HL-60 (cell line): ENCODE results near the gene ARHGAP26.

Source experiments
- CTCF ChIP-seq: IDR thresholded peaks from one replicate; pipeline ENCODE4 v1.5.1; 2011; ENCODE audit warnings: low read length, control low read depth, inconsistent platforms; ENCODE audit not compliant: insufficient read depth
- POLR2AphosphoS5 ChIP-seq: IDR thresholded peaks from 2 replicates; pipeline ENCODE4 v1.6.1; 2012; ENCODE audit warnings: low read depth
- SPI1 ChIP-seq: IDR thresholded peaks from 2 replicates; pipeline ENCODE4 v1.6.1; 2012; ENCODE audit warnings: low read depth, mild to moderate bottlenecking, borderline replicate concordance

DNA sequence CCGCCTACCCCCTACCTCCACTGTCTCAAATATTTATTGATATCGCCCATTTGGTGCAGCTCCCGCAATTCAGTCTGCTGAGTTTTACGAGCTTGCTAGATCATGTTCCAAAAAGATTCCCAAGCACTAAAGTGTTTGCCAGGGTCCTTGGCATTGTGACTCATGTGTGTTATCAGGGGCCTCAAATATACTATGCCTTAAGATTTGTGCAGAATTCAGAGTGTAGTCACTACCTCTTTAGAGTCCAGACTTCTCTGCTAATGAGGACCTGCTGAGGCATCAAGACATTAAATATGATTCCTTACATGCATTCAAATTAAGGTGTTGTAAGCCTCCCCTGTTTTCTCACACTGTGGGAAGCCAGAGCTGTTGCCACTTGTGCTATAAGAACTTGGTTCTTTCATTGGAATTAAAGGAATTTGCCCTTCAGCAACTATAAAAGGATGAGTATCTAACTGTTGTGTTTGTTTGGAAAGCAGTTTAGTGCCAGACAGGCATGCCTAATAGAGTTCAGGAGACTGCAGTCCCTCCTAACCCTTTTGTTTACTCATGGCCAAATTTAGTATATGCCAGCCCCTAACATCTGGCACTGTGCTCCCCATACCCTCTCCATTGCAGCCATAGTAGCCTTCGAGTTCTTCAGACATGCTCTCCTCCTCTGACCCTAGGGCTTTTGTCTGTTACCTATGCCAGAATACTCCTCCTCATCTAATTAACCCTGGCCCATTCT is 316.9 kb downstream of the ARHGAP26 start:
- TF ChIP-seq CTCF = no peak
- TF ChIP-seq SPI1 = no peak
- TF ChIP-seq POLR2AphosphoS5 = no peak
